NB4 (cell line): ENCODE data around the gene TPM1.

ENCODE experiments used
- CTCF ChIP-seq: IDR thresholded peaks from one replicate; pipeline ENCODE4 v1.5.1; 2012; ENCODE audit warnings: low read depth, low read length
- MAX ChIP-seq: IDR thresholded peaks from 2 replicates; pipeline ENCODE4 v1.6.1; 2011; ENCODE audit warnings: low read depth, low read length
- MYC ChIP-seq: IDR thresholded peaks from 2 replicates; pipeline ENCODE4 v1.6.1; 2011; ENCODE audit warnings: low read depth, low read length
- POLR2A ChIP-seq: IDR thresholded peaks from 2 replicates; pipeline ENCODE4 v1.6.1; 2011; ENCODE audit warnings: mild to moderate bottlenecking; ENCODE audit not compliant: insufficient read length; ENCODE audit errors: extremely low read depth

- TF ChIP-seq CTCF (no peak), POLR2A (no peak), MAX (no peak), MYC (no peak)
These were observed 67.4 kb downstream of the TPM1 start for GRCh38 chr15:63109920-63110319.
